AG08395 (cell line): ENCODE measurements around the gene UROC1.

ENCODE experiments used
- DNase-seq: peaks from one replicate; pipeline ENCODE4 v3.0.0; 2012; ENCODE audit warnings: mixed read lengths, low spot score

UROC1 gene

GRCh38 chr3:126530171-126531050 is 12.8 kb upstream of the UROC1 start:
- DNase-seq = no peak

GRCh38 chr3:126529585-126530170 is 12.1 kb upstream of the UROC1 start:
- DNase-seq = no peak

DNA sequence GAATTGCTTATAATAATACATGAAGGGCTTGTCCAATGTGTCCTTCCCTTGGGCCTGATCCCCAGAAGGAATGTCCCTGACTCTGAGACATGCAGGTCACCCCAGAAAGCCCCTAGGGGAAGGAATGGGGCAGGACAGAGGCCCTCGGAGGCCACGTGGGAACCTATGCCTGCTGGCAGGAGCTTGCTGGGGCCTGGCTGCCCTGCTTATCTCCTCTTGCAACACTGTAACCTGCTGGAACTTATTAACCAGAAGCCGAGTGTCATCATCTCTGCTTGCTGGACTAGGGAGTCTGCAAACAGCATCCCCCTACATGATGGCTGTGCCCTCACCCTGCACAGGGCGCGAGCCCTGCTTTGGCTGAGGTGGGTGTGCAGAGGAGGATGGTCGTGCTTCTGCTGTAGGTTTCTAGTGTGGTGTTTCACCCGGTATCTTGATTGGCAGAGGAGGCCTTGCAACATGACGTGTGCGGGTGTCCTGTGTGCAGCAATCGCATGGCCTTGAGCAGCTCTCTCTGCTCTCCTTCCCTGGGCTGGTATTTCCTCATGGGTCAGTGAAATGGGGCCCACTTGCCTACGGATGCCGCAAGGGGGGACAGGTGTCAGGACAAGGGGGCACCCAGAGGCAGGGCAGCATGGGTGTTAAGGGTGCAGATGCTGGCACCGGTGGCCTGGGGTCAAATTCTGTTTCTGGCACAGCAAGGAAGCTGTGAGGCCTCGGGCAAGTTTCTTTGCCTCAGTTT is 11.4 kb upstream of the UROC1 start:
- DNase-seq = peak; percentile 28

DNA sequence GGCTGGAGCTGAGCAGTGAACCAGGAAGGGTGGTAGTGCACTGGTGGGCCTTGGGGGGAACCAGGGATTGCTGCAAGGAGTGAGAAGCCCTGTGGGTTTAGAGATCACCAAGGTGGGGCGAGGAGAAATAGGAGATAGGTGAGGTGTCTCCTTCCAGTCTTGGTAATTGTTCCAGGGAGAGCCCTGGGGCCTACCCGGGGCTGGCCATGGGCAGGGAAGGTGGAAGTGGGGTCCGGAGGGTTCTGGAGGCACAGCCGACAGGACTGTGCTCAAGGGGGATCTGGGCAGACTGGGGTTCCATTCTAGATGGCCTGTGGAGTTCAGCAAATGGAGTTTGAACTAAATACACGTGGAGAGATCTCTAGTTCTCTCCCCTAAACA is 10.8 kb upstream of the UROC1 start:
- no peak for DNase-seq

DNA sequence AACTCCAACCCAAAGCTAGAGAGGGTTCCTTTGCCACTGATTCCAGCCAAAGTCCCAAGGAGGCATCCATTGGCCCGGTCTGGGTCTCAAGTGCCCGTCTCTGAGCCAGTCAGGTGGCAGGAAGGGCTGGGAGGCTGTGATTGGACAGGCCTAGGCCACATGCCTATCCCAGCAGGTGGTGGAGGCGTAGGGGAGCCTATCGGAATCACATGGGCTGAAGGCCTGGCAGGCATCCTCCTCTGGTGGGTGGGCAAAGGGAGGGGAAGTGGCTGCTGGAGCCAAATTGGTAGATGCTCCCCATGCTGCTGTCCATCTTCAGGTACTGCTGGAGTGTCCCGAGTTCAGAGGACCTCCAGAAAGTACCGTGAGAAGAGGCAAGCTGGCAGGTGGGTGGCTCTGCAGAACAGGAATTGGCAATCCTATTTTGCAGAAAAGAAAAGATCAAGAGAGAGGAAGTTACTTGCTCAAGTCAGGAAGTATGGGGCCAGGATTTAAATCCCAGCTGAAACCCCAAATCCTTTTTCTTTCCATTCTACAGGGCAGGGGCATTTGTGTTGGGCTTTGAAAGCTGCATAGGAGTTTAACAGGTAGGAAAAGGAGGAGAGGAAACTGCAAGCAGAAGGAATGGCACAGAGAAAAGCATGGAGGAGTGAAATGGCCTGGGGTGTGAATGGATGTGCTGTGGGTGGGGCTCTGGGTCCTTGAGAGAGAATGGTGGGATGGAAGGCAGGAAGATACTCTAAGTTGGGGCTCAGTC is 10.1 kb upstream of the UROC1 start:
- DNase-seq = no peak

- no peak for DNase-seq
These were observed 9.4 kb upstream of the UROC1 start for GRCh38 chr3:126527006-126527405.

DNA sequence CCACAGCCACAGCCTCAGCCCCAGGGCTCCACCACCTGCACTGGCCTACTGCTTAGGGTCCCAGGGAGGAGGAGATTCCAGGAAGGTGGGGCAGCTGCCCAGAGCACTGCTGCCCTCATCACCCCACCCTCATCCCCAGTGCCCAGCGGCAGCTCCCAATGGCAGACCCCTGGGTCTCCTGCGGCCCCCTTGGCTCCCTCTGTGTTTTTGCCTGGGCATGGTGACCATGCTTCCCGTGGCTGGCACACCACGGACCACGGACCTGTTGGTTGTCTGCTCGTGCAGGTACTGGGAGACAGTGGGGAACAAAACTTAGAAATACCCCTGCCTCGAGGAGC is 9.1 kb upstream of the UROC1 start:
- DNase-seq = no peak

GRCh38 chr3:126525853-126526667 is 8.5 kb upstream of the UROC1 start:
- no peak for DNase-seq

GRCh38 chr3:126525091-126525852 is 7.7 kb upstream of the UROC1 start:
- DNase-seq = no peak

DNA sequence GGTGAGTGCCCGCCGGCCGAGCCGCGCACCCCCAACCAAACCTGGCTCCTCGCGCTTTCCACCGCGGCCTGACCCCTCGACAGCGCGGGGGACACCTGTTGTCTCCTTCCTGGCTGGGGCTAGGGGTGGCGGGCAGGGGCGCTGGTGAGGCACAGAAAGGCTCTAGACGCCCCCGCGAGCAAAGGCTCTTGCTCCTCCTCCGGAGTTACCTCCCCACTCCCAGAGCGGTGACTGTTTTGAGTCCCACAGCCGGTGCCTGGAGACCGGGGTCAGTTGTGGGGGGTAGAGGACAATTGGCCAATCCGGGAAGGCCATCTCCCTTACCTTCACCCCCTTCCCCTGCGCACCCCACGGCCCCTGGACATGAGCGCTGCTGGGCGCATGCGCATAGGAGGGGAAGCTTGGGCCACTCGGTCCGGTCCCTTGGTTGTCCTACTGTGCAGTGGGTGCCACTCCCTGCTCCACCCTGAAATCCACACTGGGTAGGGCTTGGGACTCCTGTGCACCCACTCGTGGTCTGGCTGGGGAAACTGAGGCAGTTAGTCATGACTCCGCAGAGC is 6.9 kb upstream of the UROC1 start:
- no peak for DNase-seq

DNA sequence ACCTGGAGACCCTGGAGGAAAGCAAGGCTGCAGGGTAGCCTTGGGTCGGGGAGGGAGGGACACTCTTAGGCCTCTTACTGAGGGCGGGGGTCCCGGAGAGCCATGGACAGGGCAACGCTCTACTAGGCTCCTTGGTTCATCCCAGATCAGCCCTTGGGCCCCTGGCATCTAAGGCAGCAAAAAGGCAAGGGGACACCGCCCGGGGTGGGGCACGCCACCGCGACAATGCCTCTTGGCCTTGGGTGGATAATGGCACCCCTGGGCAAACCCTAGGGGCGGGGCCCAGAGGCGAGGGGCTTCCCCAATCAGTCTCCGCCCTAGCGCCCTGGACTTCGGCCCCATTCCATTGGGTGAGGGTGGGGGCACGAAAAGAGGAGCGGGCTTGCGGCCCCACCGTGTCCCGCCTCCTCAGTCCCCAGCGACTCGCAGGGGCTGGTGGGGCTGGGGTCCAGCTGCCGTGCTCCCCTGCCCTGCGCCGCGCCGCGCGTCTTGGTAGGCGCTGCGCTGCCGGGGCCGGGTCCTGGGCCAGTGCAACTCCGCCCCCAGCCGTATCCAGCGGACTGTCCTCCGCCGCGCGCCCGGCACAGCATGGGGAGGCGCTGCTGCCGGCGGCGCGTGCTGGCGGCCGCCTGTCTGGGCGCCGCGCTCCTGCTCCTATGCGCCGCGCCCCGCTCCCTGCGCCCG is 6.3 kb upstream of the UROC1 start, which contains the start of gene CHST13:
CHST13 (plus strand) TSS at position 411 of the 684 bp plus-strand sequence; CDS start at position 589, 178 bp downstream.
- peak; percentile 58 for DNase-seq

- peak; percentile 83 for DNase-seq
These were observed 4.8 kb upstream of the UROC1 start for GRCh38 chr3:126522363-126522788.

- DNase-seq = no peak
These were observed 3.7 kb upstream of the UROC1 start for GRCh38 chr3:126521122-126521891.

DNA sequence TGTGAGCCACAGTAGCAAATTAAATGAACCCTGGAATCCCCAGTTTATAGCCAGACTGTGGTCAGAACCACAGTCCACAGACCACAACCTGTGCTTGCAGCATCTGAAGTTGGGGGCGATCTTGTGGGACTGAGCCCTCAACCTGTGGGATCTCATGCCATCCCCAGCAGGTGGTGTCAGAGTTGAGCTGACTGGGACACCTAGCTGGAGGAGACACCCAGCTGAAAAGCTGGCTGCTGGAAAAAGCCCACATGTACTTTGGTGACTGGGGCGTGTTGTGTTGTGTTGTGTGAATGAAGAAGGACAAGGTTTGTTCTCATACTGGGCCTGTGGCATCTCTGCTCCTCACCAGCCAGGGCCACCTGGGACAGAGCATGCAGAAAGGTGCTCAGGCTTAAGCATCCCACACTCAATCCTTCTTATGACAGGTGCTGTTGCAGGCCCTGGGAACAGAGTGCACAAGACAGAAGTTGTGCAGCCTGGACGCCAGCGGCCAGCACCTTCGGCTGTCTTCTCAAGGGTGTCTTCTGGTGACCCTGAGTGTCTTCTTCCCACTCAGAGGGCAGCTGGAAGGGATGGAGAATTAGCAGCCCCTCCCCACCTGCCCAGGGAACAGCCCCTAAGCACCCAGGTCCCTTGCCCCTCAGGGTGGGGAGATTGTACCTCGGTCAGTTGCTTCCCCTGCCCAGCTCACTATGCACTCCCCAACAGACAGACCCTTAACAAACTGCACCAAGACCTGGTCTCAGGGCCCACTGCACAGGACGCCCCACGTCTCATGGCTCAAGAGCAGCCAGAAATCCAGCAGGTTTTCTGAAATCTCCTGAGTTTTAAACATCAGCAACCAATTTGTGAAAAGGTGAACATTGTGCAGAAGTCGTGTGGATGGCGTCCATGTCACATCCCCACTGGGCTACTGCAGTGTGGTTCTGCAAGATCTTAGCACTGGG is 2.2 kb upstream of the UROC1 start:
- no peak for DNase-seq

GRCh38 chr3:126518779-126519177 is 1.2 kb upstream of the UROC1 start:
- no peak for DNase-seq

DNA sequence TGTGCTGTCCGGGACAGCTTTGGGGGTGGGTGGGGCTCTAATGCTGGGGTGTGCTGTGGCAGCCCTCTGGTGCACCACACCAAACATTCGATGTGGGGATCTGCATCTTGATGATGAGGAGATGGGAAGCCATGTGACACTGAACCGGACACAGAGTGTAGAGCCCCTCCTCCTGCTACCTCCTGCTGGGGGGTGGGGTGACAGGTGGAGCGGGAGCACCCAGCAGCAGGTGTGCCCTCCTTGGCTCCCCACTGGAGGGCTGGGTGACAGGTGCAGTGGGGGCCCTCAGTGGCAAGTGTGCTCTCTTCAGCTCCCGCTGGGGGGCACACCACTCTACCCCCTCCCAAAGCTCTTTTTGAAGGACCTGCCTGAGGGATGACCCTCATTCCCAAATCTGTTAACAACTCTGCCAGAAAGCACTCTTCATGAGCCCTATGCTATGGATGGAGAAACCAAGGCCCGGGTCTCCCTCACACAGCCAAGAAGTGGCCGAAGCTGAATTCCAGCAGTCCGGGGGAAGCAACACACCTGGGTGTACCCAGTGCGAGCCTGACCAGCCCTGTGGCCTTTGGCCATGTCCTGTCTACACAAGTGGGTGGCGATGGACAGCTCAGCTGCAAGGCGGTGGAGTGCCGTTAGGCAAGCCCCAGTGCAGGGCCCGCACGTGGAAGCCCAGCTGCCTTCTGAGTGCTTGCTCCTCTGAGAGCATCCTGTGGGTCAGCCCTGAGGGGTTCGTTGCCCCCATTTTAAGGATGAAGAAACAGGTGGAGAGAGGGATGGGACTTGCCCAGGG is 609 bp upstream of the UROC1 start:
- no peak for DNase-seq

DNA sequence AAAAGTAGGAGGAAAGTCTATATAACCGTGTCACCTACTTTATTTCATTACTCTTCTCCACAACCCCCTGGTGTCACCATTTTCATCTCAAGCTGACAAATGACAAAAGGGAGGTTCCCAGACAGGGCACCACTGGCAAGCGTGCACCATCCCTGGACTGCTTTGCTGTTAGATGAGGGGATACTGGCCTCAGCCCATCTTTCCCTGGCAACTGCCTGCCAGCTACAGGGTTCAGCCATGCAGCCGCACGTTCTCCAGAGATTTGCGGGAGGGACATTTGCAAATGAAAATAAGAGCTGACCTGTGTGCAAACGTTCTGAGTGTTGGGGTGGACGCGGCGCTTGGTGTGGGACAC is 660 bp downstream of the UROC1 start:
- no peak for DNase-seq
